Endothelial cell of umbilical vein (primary cell): Measurements from ENCODE around the gene NIPA2. TPM values are rescaled to one million over a fixed set of nuclear protein-coding genes. Genes with fewer than 3 reads are reported as not detected.

Source experiments
- BruUV-seq: library from RNA; stranded (reverse); fragments of 400-500 nt; replicated peaks from 2 replicates; lab custom pipeline; 2021; lab: Mats Ljungman, UMichigan
- CTCF ChIA-PET: fragments of 300-600, 350-600 bp; sonication (Branson Sonifier 250); formaldehyde crosslinking; loops from one replicate; lab custom pipeline; 2021; ENCODE audit warnings: antibody characterized with exemption, inconsistent platforms; lab: Charles Lee
- POLR2A ChIA-PET: fragments of 300-600, 350-600 bp; sonication (Branson Sonifier 250); formaldehyde crosslinking; loops from one replicate; lab custom pipeline; 2021; ENCODE audit warnings: antibody characterized with exemption, inconsistent platforms; lab: Charles Lee
- DNase-seq: peaks from one replicate; pipeline ENCODE4 v3.0.0-alpha.2; 2011; ENCODE audit warnings: low read depth, low spot score
- FAIRE-seq: peaks from 2 replicates; lab custom pipeline; 2011; peaks lifted over from hg19 to GRCh38; lab: Jason Lieb, UNC
- H2AFZ ChIP-seq: 2 replicates; pipeline ENCODE4 v1.6.0; 2012; ENCODE audit warnings: low read depth, low read length, control low read depth, inconsistent platforms
- H3K27ac ChIP-seq: 2 replicates; pipeline ENCODE4 v1.5.1; 2011; ENCODE audit warnings: low read depth, mild to moderate bottlenecking, control low read depth, low read length, moderate library complexity; ENCODE audit not compliant: insufficient read depth
- H3K27me3 ChIP-seq, 2 experiments: 2 replicates each; pipeline versions ENCODE4 v1.6.0 to v1.6.1; 2011; ENCODE audit warnings: low read length in 2 of 2, mixed read lengths in 1 of 2; ENCODE audit not compliant: control insufficient read depth in 2 of 2, insufficient read depth in 2 of 2
- H3K36me3 ChIP-seq, 2 experiments: 2 replicates in 1 of 2; 3 replicates in 1 of 2; pipeline ENCODE4 v1.5.1; 2011; ENCODE audit warnings: low read length in 2 of 2, mild to moderate bottlenecking in 1 of 2, moderate library complexity in 1 of 2; ENCODE audit not compliant: control insufficient read depth in 2 of 2, insufficient read depth in 2 of 2; ENCODE audit errors: extremely low read depth in 1 of 2
- H3K4me1 ChIP-seq: 3 replicates; pipeline ENCODE4 v1.5.1; 2011; ENCODE audit warnings: mild to moderate bottlenecking, low read length; ENCODE audit not compliant: control insufficient read depth, insufficient read depth; ENCODE audit errors: extremely low read depth
- H3K4me2 ChIP-seq: 2 replicates; pipeline ENCODE4 v1.6.1; 2011; ENCODE audit warnings: low read length, control low read depth, mixed read lengths; ENCODE audit not compliant: insufficient read depth
- H3K4me3 ChIP-seq, 3 experiments: fragments of 200-600 bp in 1 of 3; sonication (generic), shearing (Covaris generic) in 1 of 3; replicated peaks in 1 of 3; 2 replicates each; pipeline ENCODE4 v1.5.1; 2011 to 2016; ENCODE audit warnings: control low read depth in 3 of 3, low read length in 3 of 3, mild to moderate bottlenecking in 2 of 3, inconsistent platforms in 1 of 3, low read depth in 1 of 3, moderate library complexity in 1 of 3; ENCODE audit not compliant: insufficient read depth in 1 of 3
- H3K79me2 ChIP-seq: 2 replicates; pipeline ENCODE4 v1.6.0; 2012; ENCODE audit warnings: low read length, inconsistent platforms; ENCODE audit not compliant: control insufficient read depth, insufficient read depth
- H3K9ac ChIP-seq: replicated peaks from 2 replicates; pipeline ENCODE3; 2011; ENCODE audit warnings: low read length, control low read depth; ENCODE audit not compliant: insufficient read depth; ENCODE audit errors: extremely low read depth
- H3K9me1 ChIP-seq: replicated peaks from 3 replicates; pipeline ENCODE4 v1.6.0; 2011; ENCODE audit warnings: mild to moderate bottlenecking, low read length; ENCODE audit not compliant: control insufficient read depth, insufficient read depth; ENCODE audit errors: extremely low read depth
- H3K9me3 ChIP-seq: replicated peaks from 2 replicates; pipeline ENCODE4 v1.5.1; 2012; ENCODE audit warnings: low read length, inconsistent platforms; ENCODE audit not compliant: control insufficient read depth, insufficient read depth
- H4K20me1 ChIP-seq: replicated peaks from 2 replicates; pipeline ENCODE3; 2011; ENCODE audit warnings: mild to moderate bottlenecking, low read length; ENCODE audit not compliant: control insufficient read depth, insufficient read depth; ENCODE audit errors: extremely low read depth
- EZH2 ChIP-seq: IDR thresholded peaks from 2 replicates; pipeline ENCODE4 v1.6.1; 2012; ENCODE audit warnings: borderline replicate concordance, low read depth, mild to moderate bottlenecking, moderate library complexity, low read length, inconsistent platforms; ENCODE audit not compliant: severe bottlenecking
- FOS ChIP-seq: IDR thresholded peaks from 2 replicates; pipeline ENCODE4 v1.6.1; 2011; ENCODE audit warnings: mild to moderate bottlenecking, low read length, moderate library complexity, borderline replicate concordance; ENCODE audit not compliant: insufficient read depth
- GATA2 ChIP-seq: IDR thresholded peaks from 2 replicates; pipeline ENCODE4 v1.7.0; 2011; ENCODE audit warnings: low read depth, mild to moderate bottlenecking, moderate library complexity, mixed read lengths, low read length; ENCODE audit not compliant: insufficient read length, insufficient read depth
- JUN ChIP-seq: IDR thresholded peaks from 2 replicates; pipeline ENCODE4 v1.6.1; 2011; ENCODE audit warnings: borderline replicate concordance, low read depth; ENCODE audit not compliant: insufficient read length, insufficient read depth
- MYC ChIP-seq: IDR thresholded peaks from one replicate; pipeline ENCODE4 v1.6.1; 2011; ENCODE audit warnings: mild to moderate bottlenecking, low read depth, low read length
- POLR2A ChIP-seq: IDR thresholded peaks from 2 replicates; pipeline ENCODE4 v1.6.1; 2012; ENCODE audit warnings: low read depth, mild to moderate bottlenecking, control low read depth, low read length
- POLR2AphosphoS5 ChIP-seq: IDR thresholded peaks from 2 replicates; pipeline ENCODE4 v1.6.1; 2012; ENCODE audit warnings: low read depth, mild to moderate bottlenecking, control low read depth, low read length, moderate library complexity; ENCODE audit not compliant: insufficient read depth
- dilution Hi-C: fragments of 300-500 bp; cut with MboI; formaldehyde crosslinking; loops from one replicate; pipeline ENCODE4 v1.15.0; 2019; ENCODE audit warnings: low sequenced_read_pairs; ENCODE audit not compliant: extremely low pct_ligation_motif_present
- intact Hi-C: fragments of 100-400 bp; cut with micrococcal nuclease; formaldehyde crosslinking; loops from one replicate; pipeline ENCODE4 v1.10.0; 2022
- polyA plus RNA-seq, 4 experiments: library from polyadenylated mRNA; depleted of rRNA in 3 of 4; stranded (reverse) in 3 of 4; unstranded in 1 of 4; fragments of >200 nt; gene quantifications; 2 replicates each; pipeline versions ENCODE4 v1.2.1 to v1.2.3, GENCODE V29; 2011 to 2012; ENCODE audit warnings: missing spikeins in 1 of 4
- total RNA-seq: library from RNA; stranded (reverse); gene quantifications from 2 replicates; pipeline ENCODE4 v1.2.3, GENCODE V29; 2021
- TF ChIP-seq, protein P1 (sequence below): IDR thresholded peaks from 2 replicates; pipeline ENCODE4 v1.6.1; 2011; ENCODE audit not compliant: insufficient read depth, insufficient read length
- TF ChIP-seq, protein P2 (sequence below), 2 donors: IDR thresholded peaks; 1 replicate in 1 of 2; 2 replicates in 1 of 2; pipeline ENCODE4 v1.5.1; 2011; ENCODE audit warnings: low read length in 2 of 2, mild to moderate bottlenecking in 2 of 2, moderate library complexity in 2 of 2, control low read depth in 1 of 2, inconsistent platforms in 1 of 2, low read depth in 1 of 2; ENCODE audit not compliant: insufficient read depth in 1 of 2; ENCODE audit errors: extremely low read depth in 1 of 2

NIPA2 gene
- total and polyA plus RNA-seq, 2 donors (not counting 3 experiments of a cell fraction or from before 2014, with no cell fraction given), result 55.2 to 75.7 TPM

DNA sequence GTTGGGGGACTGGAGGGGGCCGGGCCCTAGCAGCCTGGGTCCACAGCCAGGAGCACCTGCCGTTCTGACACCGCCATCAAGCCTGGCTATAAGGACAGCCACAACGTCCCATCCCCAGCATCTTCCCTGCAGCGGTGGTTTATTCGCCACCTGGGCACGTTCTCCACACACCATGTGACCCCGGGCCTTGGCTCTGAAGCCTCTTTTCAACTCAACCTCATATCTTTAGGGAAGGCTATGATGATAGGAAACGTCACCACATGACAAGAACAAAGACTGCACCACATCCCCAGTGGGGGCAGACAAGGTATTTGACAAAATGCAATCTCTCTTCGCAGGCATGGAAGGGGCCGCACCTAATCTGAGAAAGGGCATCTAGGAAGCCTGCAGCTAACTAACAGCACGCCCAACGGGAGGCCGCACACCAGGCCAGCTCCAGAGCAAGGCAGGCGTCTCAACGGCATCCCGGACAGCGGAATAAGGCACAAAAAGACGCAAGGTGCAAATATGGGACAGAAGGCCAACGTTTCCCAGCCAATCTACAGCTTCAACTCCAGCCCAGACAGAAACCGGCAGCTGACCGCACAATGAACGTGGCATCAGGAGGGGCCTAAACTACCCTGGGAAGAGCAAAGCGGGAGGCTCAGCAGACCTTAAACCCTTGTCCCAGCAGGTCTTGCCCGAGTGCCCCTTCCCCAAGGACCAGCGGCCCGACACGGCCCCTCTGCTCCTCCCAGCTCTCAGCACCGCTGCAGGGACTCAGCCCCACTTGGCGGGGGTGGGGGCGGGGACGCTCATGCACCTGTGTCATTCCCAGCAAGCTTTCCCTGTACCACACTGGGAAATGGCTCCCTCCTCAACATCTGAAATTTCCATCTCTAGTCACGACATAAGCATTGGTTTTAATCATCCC lies 41.9 kb downstream of the NIPA2 start:
- no peak overlapping the region for H3K27ac ChIP-seq
- dilution Hi-C loops, result no loop called here

More for the DNA sequence above, 41.9 kb downstream of the NIPA2 start:
- Histone ChIP-seq H2AFZ (no peak overlapping the region), H4K20me1 (no peaks in the 10 kb centered on the region), H3K9me1 (no peaks in the 10 kb centered on the region), H3K79me2 (no peaks in the 10 kb centered on the region), H3K9ac (no peak overlapping the region), H3K36me3 (peaks cover 6 to 32% of the 10 kb centered on the region in 2 experiments), H3K4me3 (no peak overlapping the region), H3K4me1 (no peaks in the 10 kb centered on the region), H3K9me3 (no peaks in the 10 kb centered on the region), H3K4me2 (no peak overlapping the region), H3K27me3 (no peaks in the 10 kb centered on the region)
- intact Hi-C loops, result no loop called here
- no TSS peak for BruUV-seq
- POLR2A ChIA-PET, result no interaction called here
- no peak for TF ChIP-seq POLR2AphosphoS5
- TF ChIP-seq GATA2, result no peak
- no peak for TF ChIP-seq POLR2A
- TF ChIP-seq MYC, result no peak
- TF ChIP-seq EZH2, result no peak
- TF ChIP-seq JUN, result no peak
- TF ChIP-seq, protein P1, sequence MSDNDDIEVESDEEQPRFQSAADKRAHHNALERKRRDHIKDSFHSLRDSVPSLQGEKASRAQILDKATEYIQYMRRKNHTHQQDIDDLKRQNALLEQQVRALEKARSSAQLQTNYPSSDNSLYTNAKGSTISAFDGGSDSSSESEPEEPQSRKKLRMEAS, result no peak
- no peak for TF ChIP-seq FOS
- TF ChIP-seq, protein P2, sequence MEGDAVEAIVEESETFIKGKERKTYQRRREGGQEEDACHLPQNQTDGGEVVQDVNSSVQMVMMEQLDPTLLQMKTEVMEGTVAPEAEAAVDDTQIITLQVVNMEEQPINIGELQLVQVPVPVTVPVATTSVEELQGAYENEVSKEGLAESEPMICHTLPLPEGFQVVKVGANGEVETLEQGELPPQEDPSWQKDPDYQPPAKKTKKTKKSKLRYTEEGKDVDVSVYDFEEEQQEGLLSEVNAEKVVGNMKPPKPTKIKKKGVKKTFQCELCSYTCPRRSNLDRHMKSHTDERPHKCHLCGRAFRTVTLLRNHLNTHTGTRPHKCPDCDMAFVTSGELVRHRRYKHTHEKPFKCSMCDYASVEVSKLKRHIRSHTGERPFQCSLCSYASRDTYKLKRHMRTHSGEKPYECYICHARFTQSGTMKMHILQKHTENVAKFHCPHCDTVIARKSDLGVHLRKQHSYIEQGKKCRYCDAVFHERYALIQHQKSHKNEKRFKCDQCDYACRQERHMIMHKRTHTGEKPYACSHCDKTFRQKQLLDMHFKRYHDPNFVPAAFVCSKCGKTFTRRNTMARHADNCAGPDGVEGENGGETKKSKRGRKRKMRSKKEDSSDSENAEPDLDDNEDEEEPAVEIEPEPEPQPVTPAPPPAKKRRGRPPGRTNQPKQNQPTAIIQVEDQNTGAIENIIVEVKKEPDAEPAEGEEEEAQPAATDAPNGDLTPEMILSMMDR (IDR thresholded peaks at IDR 0.05; ENCODE audit: extremely low read depth in 1 of 2, insufficient read depth in 1 of 2, low read depth in 1 of 2, low read length in 2 of 2), result no peak
- DNase-seq, result no peak
- CTCF ChIA-PET, result no interaction called here
- no peak for FAIRE-seq
